SH-SY5Y (cell line): ENCODE data around the gene MINDY1.

Source experiments
- GATA2 ChIP-seq: IDR thresholded peaks from 2 replicates; pipeline ENCODE4 v1.6.1; 2011; ENCODE audit warnings: mild to moderate bottlenecking, low read depth, low read length
- GATA3 ChIP-seq: IDR thresholded peaks from 2 replicates; pipeline ENCODE4 v1.6.1; 2011; ENCODE audit warnings: low read depth, mild to moderate bottlenecking, low read length, moderate library complexity

- no peak for TF ChIP-seq GATA3
- TF ChIP-seq GATA2: no peak
Measured at GRCh38 chr1:150981177-150981804, 25.4 kb downstream of the MINDY1 start.
